AG10803 (cell line): Measurements from ENCODE around the gene ZSCAN16.
"Not testable (repeated sequence)": the region's sequence is repeated elsewhere in the genome, so short reads cannot be mapped to it uniquely, and the experiment has no call there.

Experiments used
- DNase-seq: peaks from one replicate; pipeline ENCODE4 v3.0.0; 2010; ENCODE audit warnings: low read depth
- H3K4me3 ChIP-seq: 2 replicates; pipeline ENCODE4 v1.5.1; 2011; ENCODE audit warnings: mild to moderate bottlenecking, low read length, control low read depth
- TF ChIP-seq, protein P1 (sequence below): conservative IDR thresholded peaks from 2 replicates; pipeline ENCODE4 v1.5.1; 2011; ENCODE audit warnings: mild to moderate bottlenecking, low read length, control low read depth, inconsistent platforms

ZSCAN16 gene

DNA sequence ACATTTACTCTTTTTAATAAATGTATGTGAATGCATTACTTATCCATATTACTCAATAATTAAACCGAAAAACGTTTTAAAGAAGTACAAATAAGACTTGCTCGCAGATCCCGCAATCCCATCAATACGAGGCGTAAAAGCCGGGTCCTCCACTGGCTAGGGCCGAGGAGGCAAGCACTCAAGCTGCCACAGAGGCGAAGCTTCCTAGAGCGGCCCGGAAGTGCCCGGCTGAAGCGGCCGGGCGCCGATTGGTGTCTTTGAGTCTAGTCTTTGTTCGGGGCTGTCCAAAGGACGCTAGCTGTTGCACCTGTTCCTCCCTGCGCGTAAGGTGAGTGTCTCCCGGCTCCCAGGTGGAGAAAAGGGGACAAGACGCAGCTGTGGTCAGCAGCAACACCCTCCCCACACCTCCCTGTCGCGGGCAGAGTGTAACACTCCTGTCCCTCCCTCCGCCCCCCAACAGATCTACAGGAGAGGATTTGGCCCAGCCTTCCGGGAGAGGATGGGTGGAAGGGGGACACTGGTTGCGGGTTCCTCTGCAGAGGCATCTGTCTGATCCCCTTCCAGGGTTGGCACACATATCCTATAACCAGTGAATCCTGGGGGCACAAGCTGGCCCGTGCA, at the start of gene ZSCAN16:
Gene ZSCAN16, plus strand, starts transcription at position 260 of the 621 bp plus-strand sequence. CDS start 835 bp downstream, outside the sequence.
- H3K4me3 ChIP-seq, result peak within 1 kb of the TSS; percentile 82
- DNase-seq, result peak; percentile 83
- TF ChIP-seq, protein P1, sequence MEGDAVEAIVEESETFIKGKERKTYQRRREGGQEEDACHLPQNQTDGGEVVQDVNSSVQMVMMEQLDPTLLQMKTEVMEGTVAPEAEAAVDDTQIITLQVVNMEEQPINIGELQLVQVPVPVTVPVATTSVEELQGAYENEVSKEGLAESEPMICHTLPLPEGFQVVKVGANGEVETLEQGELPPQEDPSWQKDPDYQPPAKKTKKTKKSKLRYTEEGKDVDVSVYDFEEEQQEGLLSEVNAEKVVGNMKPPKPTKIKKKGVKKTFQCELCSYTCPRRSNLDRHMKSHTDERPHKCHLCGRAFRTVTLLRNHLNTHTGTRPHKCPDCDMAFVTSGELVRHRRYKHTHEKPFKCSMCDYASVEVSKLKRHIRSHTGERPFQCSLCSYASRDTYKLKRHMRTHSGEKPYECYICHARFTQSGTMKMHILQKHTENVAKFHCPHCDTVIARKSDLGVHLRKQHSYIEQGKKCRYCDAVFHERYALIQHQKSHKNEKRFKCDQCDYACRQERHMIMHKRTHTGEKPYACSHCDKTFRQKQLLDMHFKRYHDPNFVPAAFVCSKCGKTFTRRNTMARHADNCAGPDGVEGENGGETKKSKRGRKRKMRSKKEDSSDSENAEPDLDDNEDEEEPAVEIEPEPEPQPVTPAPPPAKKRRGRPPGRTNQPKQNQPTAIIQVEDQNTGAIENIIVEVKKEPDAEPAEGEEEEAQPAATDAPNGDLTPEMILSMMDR, result no peak

DNA sequence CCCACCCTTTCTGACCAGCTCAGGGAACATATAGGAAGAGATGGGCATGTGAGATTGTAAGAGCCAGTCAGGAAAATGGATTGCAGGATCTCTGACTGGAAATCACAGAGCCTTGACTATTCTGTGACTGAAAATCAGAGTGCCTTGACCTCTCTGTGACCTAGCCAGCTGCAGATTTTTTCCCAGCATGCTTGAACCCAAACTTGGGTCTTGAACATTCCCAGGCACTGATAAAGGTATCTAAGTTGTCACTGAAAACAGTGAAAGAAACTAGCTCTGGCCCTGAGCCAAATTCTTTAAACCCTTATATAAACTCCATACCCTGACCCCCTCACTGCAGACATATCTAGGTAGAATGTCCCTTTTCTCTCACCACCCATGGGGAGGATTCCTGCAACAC, 46.4 kb upstream of the ZSCAN16 start:
- TF ChIP-seq, protein P1, result no peak
- no peak overlapping the region for H3K4me3 ChIP-seq
- DNase-seq, result no peak

DNA sequence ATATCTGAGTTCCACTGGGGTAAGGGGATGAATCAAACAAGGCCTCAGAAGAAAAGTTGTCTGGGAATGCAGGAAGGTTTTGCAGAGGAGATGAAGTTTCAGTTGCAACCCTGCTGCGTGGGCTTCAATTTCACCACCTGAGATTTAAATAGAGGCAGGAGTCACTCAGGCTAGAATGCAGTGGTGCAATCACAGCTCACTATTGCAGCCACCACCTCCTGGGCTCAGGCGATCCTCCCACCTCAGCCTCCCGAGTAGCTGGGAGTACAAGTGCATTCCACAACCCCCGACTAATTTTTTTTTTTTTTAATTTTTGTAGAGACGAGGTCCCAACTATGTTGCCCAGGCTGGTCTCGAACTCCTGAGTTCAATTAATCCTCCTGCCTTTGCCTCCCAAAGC, 45.6 kb upstream of the ZSCAN16 start:
- no peak for DNase-seq
- TF ChIP-seq, protein P1, result no peak
- H3K4me3 ChIP-seq, result no peak overlapping the region

DNA sequence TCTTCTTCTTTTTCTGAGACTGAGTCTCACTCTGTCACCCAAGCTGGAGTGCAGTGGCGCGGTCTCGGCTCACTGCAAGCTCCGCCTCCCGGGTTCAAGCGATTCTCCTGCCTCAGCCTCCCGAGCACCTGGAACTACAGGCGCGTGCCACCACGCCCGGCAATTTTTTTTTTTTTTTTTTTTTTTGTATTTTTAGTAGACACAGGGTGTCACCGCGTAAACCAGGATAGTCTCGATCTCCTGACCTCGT, 44.1 kb upstream of the ZSCAN16 start, which contains the start of gene ZNF165:
Gene ZNF165, plus strand, starts transcription at position 188 of the 250 bp plus-strand sequence. CDS start 4,913 bp downstream, outside the sequence.
- H3K4me3 ChIP-seq, result peak within 1 kb of the TSS; percentile 99
- DNase-seq, result not testable (repeated sequence)

DNA sequence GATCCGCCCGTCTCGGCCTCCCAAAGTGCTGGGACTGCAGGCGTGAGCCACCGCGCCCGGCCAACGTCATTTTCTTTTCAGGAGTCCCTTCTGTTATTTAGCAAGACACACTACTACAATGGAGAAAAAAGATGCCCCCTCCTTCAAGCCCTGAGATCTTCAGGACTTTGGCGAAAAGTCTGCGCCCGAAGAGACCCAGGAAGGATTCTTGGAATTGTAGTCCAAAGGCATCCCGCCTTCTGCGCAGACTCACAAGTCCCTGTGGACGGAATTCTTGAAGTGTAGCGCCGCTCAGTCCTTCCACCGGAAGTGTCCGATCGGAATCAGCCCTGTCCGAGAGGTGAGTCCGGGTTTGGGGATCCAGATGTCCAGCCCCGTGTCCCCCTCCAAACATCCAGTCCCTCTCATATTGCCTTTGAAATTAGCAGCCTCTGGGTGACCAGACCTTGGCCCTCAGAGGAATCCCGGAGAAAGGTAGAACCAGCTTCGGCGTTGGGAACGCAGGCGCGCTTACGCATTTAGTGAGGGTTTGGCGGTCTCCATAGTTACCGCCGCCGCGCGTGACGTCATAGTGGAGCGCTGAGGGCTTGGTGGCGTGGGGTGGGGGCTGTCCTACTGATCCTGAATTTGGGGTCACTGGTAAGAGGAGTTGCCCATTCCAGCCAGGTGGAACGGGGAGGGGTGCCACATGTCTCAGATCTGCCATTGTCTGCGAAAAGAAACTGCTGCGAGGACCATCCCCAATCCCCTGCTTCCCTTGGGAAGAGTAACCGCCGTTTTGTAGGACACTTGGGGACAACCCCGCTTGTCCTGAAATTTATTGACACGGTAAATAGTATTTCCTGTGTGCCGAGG, 43.6 kb upstream of the ZSCAN16 start:
- DNase-seq, result peak; percentile 97
- peak overlapping the region; percentile 99 for H3K4me3 ChIP-seq
- TF ChIP-seq, protein P1, result no peak

DNA sequence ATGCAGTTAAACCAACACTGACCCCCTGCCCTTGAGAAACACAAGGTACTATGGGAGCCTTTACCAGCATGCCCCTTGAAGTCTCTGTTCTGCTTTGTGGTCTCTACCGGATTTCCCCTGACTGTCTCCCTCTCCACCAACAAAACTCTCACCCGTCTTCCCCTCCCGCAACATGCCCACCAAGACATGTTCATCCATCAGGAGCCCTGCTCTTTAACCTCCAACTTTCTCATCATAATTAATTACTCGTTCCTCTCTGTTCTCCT, 43.0 kb upstream of the ZSCAN16 start:
- no peak for DNase-seq
- TF ChIP-seq, protein P1, result no peak
- peak overlapping the region; percentile 99 for H3K4me3 ChIP-seq

DNA sequence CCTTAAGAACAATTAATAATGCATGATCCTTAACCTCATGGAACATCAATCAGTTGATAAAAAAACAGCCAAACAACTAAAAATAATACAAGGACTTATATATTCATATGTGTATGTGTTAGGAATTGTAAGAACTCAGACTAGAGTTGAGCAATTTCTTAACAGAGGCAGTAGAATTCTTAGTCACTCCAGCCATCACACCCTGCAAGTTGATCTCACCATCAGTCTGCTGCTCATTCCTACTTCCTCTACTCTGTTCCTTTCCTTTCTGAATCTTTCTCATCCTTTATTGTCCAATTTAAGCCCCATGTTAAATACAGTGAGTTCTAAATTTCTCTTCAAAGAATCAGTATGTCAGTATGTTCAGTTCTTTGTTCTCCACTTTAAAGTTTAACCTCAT, 41.5 kb upstream of the ZSCAN16 start:
- DNase-seq, result no peak
- no peak overlapping the region for H3K4me3 ChIP-seq
- TF ChIP-seq, protein P1, result no peak
